HepG2 (cell line): ENCODE results near the gene RABGAP1. TPM values are rescaled to one million over a fixed set of nuclear protein-coding genes. Genes with fewer than 3 reads are reported as not detected.

Experiments
- ATAC-seq: fragments of 200-7000 bp; cut with Tn5 transposase; 3 replicates; pipeline ENCODE4 v1.9.1; 2020; ENCODE audit warnings: mild to moderate bottlenecking, moderate library complexity
- BruUV-seq: library from RNA; stranded (reverse); fragments of 400-500 nt; replicated peaks from 2 replicates; lab custom pipeline; 2021; lab: Mats Ljungman, UMichigan
- CTCF ChIA-PET: fragments of 300-600 bp; formaldehyde crosslinking; extraction: SDS; loops from one replicate; lab custom pipeline; 2021; ENCODE audit warnings: low total read pairs, inconsistent platforms, low intra/inter-chr PET ratio; lab: Yijun Ruan, JAX
- POLR2A ChIA-PET: fragments of 350-600 bp; sonication (Branson Sonifier 250); formaldehyde crosslinking; loops from one replicate; lab custom pipeline; 2020; ENCODE audit warnings: antibody characterized with exemption, inconsistent platforms; lab: Yijun Ruan, JAX
- DNase-seq: peaks from one replicate; pipeline ENCODE4 v3.0.0-alpha.2; 2015; ENCODE audit warnings: low spot score
- FAIRE-seq: peaks from 3 replicates; lab custom pipeline; 2011; peaks lifted over from hg19 to GRCh38; lab: Jason Lieb, UNC
- H2AFZ ChIP-seq: one replicate; pipeline ENCODE4 v1.6.1; 2011; ENCODE audit warnings: low read length, inconsistent platforms
- H3K27ac ChIP-seq: fragments of 300-600 bp; 3 replicates; pipeline ENCODE4 v1.8.0; 2011; ENCODE audit warnings: mixed run types, mild to moderate bottlenecking, mixed read lengths, low read length, inconsistent platforms; ENCODE audit not compliant: insufficient read depth; ENCODE audit errors: extremely low read length
- H3K27me3 ChIP-seq, 2 experiments: fragments of 200-600 bp in 1 of 2; 2 replicates in 1 of 2; 3 replicates in 1 of 2; pipeline versions ENCODE4 v1.6.0 to v1.8.0; 2011; ENCODE audit warnings: low read length in 2 of 2, mild to moderate bottlenecking in 2 of 2, moderate library complexity in 2 of 2, inconsistent platforms in 1 of 2; ENCODE audit not compliant: insufficient read depth in 2 of 2, control insufficient read depth in 1 of 2
- H3K36me3 ChIP-seq, 2 experiments: fragments of 200-600 bp in 1 of 2; replicated peaks in 1 of 2; 2 replicates in 1 of 2; 3 replicates in 1 of 2; pipeline versions ENCODE4 v1.5.1 to v1.8.0; 2011; ENCODE audit warnings: low read length in 2 of 2, inconsistent platforms in 1 of 2; ENCODE audit not compliant: insufficient read depth in 2 of 2, control insufficient read depth in 1 of 2
- H3K4me1 ChIP-seq: 2 replicates; pipeline ENCODE4 v1.5.1; 2012; ENCODE audit warnings: low read length, inconsistent platforms; ENCODE audit not compliant: insufficient read depth
- H3K4me2 ChIP-seq: 2 replicates; pipeline ENCODE4 v1.6.0; 2011; ENCODE audit warnings: low read depth, low read length, inconsistent platforms
- H3K4me3 ChIP-seq, 3 experiments: fragments of 200-600 bp in 1 of 3; sonication (generic), shearing (Covaris generic) in 1 of 3; replicated peaks in 1 of 3; 2 replicates each; pipeline ENCODE4 v1.5.1; 2011 to 2016; ENCODE audit warnings: low read length in 3 of 3, inconsistent platforms in 2 of 3, low read depth in 2 of 3, mild to moderate bottlenecking in 2 of 3, control low read depth in 1 of 3, mixed read lengths in 1 of 3; ENCODE audit not compliant: insufficient read depth in 1 of 3
- H3K79me2 ChIP-seq: one replicate; pipeline ENCODE4 v1.6.1; 2011; ENCODE audit warnings: low read length, inconsistent platforms; ENCODE audit not compliant: insufficient read depth
- H3K9ac ChIP-seq: 2 replicates; pipeline ENCODE4 v1.6.0; 2011; ENCODE audit warnings: mild to moderate bottlenecking, low read depth, low read length, inconsistent platforms; ENCODE audit not compliant: insufficient read depth
- H3K9me3 ChIP-seq: 2 replicates; pipeline ENCODE4 v1.5.1; 2012; ENCODE audit warnings: mild to moderate bottlenecking, low read length
- H4K20me1 ChIP-seq: 2 replicates; pipeline ENCODE4 v1.6.0; 2011; ENCODE audit warnings: inconsistent platforms, mild to moderate bottlenecking, low read length, moderate library complexity; ENCODE audit not compliant: insufficient read depth
- AKAP8 ChIP-seq: sonication (generic); formaldehyde crosslinking; IDR thresholded peaks from 2 replicates; pipeline ENCODE4 v1.5.1; 2020; ENCODE audit warnings: mild to moderate bottlenecking, missing genetic modification reagents
- GMEB1 ChIP-seq: sonication (generic); formaldehyde crosslinking; IDR thresholded peaks from 2 replicates; pipeline ENCODE4 v1.5.1; 2020; ENCODE audit warnings: missing genetic modification reagents, mild to moderate bottlenecking, borderline replicate concordance
- HIC2 ChIP-seq: sonication (generic); formaldehyde crosslinking; IDR thresholded peaks from 2 replicates; pipeline ENCODE4 v1.9.0; 2022; ENCODE audit warnings: low read depth, missing genetic modification reagents
- LRRFIP1 ChIP-seq: sonication (generic); formaldehyde crosslinking; conservative IDR thresholded peaks from 2 replicates; pipeline ENCODE4 v1.4.0; 2020; ENCODE audit warnings: missing genetic modification reagents
- MBD4 ChIP-seq: IDR thresholded peaks from 2 replicates; pipeline ENCODE4 v1.6.1; 2012; ENCODE audit warnings: low read length, inconsistent platforms, borderline replicate concordance
- MLLT10 ChIP-seq: sonication (generic); formaldehyde crosslinking; IDR thresholded peaks from 2 replicates; pipeline ENCODE4 v1.4.0; 2020; ENCODE audit warnings: missing genetic modification reagents
- SMC3 ChIP-seq: IDR thresholded peaks from 2 replicates; pipeline ENCODE4 v1.6.1; 2011; ENCODE audit warnings: low read length, improper control_type of control experiment
- THAP11 ChIP-seq: IDR thresholded peaks from 2 replicates; pipeline ENCODE4 v1.6.1; 2016; ENCODE audit warnings: missing biosample characterization, missing genetic modification reagents
- TMF1 ChIP-seq: sonication (generic); formaldehyde crosslinking; IDR thresholded peaks from 2 replicates; pipeline ENCODE4 v1.8.1; 2022; ENCODE audit warnings: low read depth, missing genetic modification reagents
- ZNF572 ChIP-seq: sonication (generic); formaldehyde crosslinking; IDR thresholded peaks from 2 replicates; pipeline ENCODE4 v1.5.1; 2020; ENCODE audit warnings: mild to moderate bottlenecking, missing genetic modification reagents
- ZNF678 ChIP-seq: sonication (generic); formaldehyde crosslinking; IDR thresholded peaks from 2 replicates; pipeline ENCODE4 v1.4.0; 2020; ENCODE audit warnings: mild to moderate bottlenecking, missing genetic modification reagents
- ZNF747 ChIP-seq: sonication (generic); formaldehyde crosslinking; IDR thresholded peaks from 2 replicates; pipeline ENCODE4 v1.8.1; 2023; ENCODE audit warnings: missing genetic modification reagents, mild to moderate bottlenecking, borderline replicate concordance
- WGBS: methylation state at CpG from one replicate; pipeline ENCODE4 v1.1.6; 2017; ENCODE audit warnings: low lambda C conversion rate; 5-methylcytosine and 5-hydroxymethylcytosine counted together
- in situ Hi-C: cut with HindIII; loops from 2 replicates; pipeline ENCODE4 v1.10.0; 2017; ENCODE audit warnings: low pct_unique_long_range_greater_than_20kb; ENCODE audit not compliant: extremely low pct_ligation_motif_present
- intact Hi-C: fragments of 100-400 bp; cut with micrococcal nuclease; formaldehyde crosslinking; loops from one replicate; pipeline ENCODE4 v1.10.0; 2022; ENCODE audit not compliant: unreplicated experiment
- polyA plus RNA-seq, 8 experiments: library from polyadenylated mRNA; depleted of rRNA in 3 of 8; stranded (reverse) in 7 of 8; unstranded in 1 of 8; fragments of >200 nt; fragmentation: Illumina TruSeq in 4 of 8; extraction: Trizol in 4 of 8; gene quantifications; 2 replicates each; pipeline versions ENCODE4 v1.2.1 to v1.2.3, GENCODE V29; 2011 to 2016; ENCODE audit warnings: low read depth in 4 of 8, missing spikeins in 1 of 8, mixed read lengths in 1 of 8; ENCODE audit not compliant: insufficient read depth in 1 of 8
- total RNA-seq, 5 experiments: library from RNA; depleted of rRNA; stranded (reverse); fragments of >200 nt; fragmentation: Illumina TruSeq; extraction: Trizol; gene quantifications; 2 replicates each; pipeline ENCODE4 v1.2.3, GENCODE V29; 2016; ENCODE audit warnings: low read depth in 1 of 5

Gene RABGAP1
- total and polyA plus RNA-seq, 2 of the 13 experiments (the other 11 are each of a cell fraction or from before 2014, with no cell fraction given): 19.1 to 19.3 TPM

- TF ChIP-seq LRRFIP1 (CRISPR knock-in tag): no peak
- TF ChIP-seq ZNF572 (CRISPR knock-in tag): no peak
- TF ChIP-seq SMC3: no peak
- TF ChIP-seq TMF1: no peak
- no peak for TF ChIP-seq MLLT10 (CRISPR knock-in tag)
- TF ChIP-seq AKAP8: no peak
- TF ChIP-seq MBD4: no peak
These were observed 124.4 kb downstream of the RABGAP1 start (continued) for GRCh38 chr9:123065196-123065595.

GRCh38 chr9:123067136-123067535 is 126.3 kb downstream of the RABGAP1 start:
- POLR2A ChIA-PET: no interaction called here
- 100% methylated on average over 1 of the region's 1 CpG for WGBS
- ATAC-seq (no peak), FAIRE-seq (no peak)
- H3K4me3 ChIP-seq: no peak overlapping the region
- H3K4me1 ChIP-seq: no peaks in the 10 kb centered on the region
- in situ Hi-C loops: no loop called here
- BruUV-seq: no TSS peak
- no peaks in the 10 kb centered on the region for H4K20me1 ChIP-seq
- TF ChIP-seq ZNF678 (CRISPR knock-in tag) (no peak), ZNF747 (no peak), HIC2 (CRISPR knock-in tag) (no peak), THAP11 (CRISPR knock-in tag) (no peak), GMEB1 (no peak)
- TF ChIP-seq, all 625 proteins: peak for 0
- Histone ChIP-seq H3K9ac (no peak overlapping the region), H3K79me2 (no peaks in the 10 kb centered on the region), H2AFZ (no peak overlapping the region), H3K27ac (no peak overlapping the region), H3K27me3 (no peaks in the 10 kb centered on the region), H3K9me3 (no peaks in the 10 kb centered on the region), H3K36me3 (peaks cover 1 to 32% of the 10 kb centered on the region in 2 experiments; a peak in 4 of 5 replicates), H3K4me2 (no peak overlapping the region)
- intact Hi-C loops: no loop called here
- no peak for DNase-seq
- CTCF ChIA-PET: no interaction called here
